ENCODE data around the gene CCDC137. TPM values are rescaled to one million over a fixed set of nuclear protein-coding genes. Genes with fewer than 3 reads are reported as not detected.

Gene CCDC137
- total RNA-seq, 3 donors from 2014 or later (not counting 1 experiment from before 2014, with no cell fraction given) = 15.6 to 24.2 (median 22.1) TPM

GRCh38 chr17:81644976-81645952, 21.3 kb upstream of the CCDC137 start:
- Histone ChIP-seq H3K4me1 (ENCODE audit: control insufficient read depth, insufficient read depth, low read length) (no peaks in the 10 kb centered on the region), H3K27ac (ENCODE audit: low read length) (no peak overlapping the region), H3K9me3 (ENCODE audit: control insufficient read depth, insufficient read depth, low read length) (peaks cover 3% of the 10 kb centered on the region), H3K36me3 (ENCODE audit: control insufficient read depth, insufficient read depth, low read length) (no peaks in the 10 kb centered on the region), H3K4me3 (ENCODE audit: low read length) (no peak overlapping the region), H3K27me3 (ENCODE audit: control insufficient read depth, insufficient read depth, low read length) (peaks cover 3% of the 10 kb centered on the region)
- Mint-ChIP-seq H3K9me3 (no peaks in the 10 kb centered on the region), H3K4me3 (no peak overlapping the region), H3K4me1 (peaks cover 0 to 4% of the 10 kb centered on the region in 2 donors), H3K27me3 (ENCODE audit: low read depth in 2 of 2) (peaks cover 0 to 6% of the 10 kb centered on the region in 2 donors), H3K27ac (no peak overlapping the region), H3K36me3 (no peaks in the 10 kb centered on the region)
- no peak for ATAC-seq
- TF ChIP-seq CTCF (IDR thresholded peaks at IDR 0.05) = no peak
- intact Hi-C loops (cut with micrococcal nuclease) = no loop called here
- no peak for DNase-seq
- WGBS (ENCODE audit: insufficient coverage) = 84% methylated on average over 29 of the region's 29 CpGs

DNA sequence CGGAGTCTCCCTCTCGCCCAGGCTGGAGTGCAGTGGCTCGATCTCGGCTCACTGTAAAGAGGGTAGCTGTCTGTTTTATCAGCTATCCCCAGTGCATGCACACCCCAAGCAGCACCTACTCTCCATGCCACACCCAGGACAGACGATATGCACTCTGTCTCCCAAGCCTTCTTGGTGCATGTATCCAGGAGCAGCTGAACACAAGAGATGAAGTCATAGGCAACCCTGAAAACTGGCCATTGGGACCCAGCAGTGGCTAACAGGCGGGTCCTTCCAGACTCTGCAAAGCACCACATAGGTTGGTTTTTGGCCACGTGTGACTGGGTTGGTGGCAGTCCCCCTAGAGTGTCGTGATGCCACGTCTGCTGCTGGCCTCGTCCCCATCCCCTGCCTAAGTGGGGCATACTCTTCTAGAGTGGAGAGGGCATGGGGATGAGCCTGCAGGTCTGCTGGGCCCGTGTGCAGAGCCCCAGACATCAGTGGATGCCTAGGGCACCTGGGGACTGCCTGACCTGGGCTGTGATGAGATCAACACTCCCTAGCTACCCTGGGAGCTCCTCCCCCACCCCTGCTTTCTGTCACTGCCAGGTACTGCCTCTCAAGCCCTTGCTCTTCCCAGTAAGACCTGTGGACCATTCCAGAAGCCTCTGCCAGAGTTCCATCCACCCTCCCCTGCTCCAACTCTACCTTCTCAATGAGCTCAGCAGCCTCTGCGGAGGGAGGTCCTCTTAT, 19.5 kb upstream of the CCDC137 start:
- no peak for DNase-seq
- no peak for TF ChIP-seq CTCF (IDR thresholded peaks at IDR 0.05)
- Histone ChIP-seq H3K27me3 (ENCODE audit: control insufficient read depth, insufficient read depth, low read length) (peaks cover 3% of the 10 kb centered on the region), H3K4me3 (ENCODE audit: low read length) (no peak overlapping the region), H3K36me3 (ENCODE audit: control insufficient read depth, insufficient read depth, low read length) (no peaks in the 10 kb centered on the region), H3K4me1 (ENCODE audit: control insufficient read depth, insufficient read depth, low read length) (no peaks in the 10 kb centered on the region), H3K27ac (ENCODE audit: low read length) (no peak overlapping the region), H3K9me3 (ENCODE audit: control insufficient read depth, insufficient read depth, low read length) (peaks cover 3% of the 10 kb centered on the region)
- peaks cover 5 to 9% of the 10 kb centered on the region in 2 donors for H3K4me1 Mint-ChIP-seq
- no peaks in the 10 kb centered on the region for H3K36me3 Mint-ChIP-seq
- no peak for ATAC-seq
- H3K9me3 Mint-ChIP-seq = no peaks in the 10 kb centered on the region
- H3K27me3 Mint-ChIP-seq (ENCODE audit: low read depth in 2 of 2) = peaks cover 0 to 6% of the 10 kb centered on the region in 2 donors
- WGBS (ENCODE audit: insufficient coverage) = 75% methylated on average over 12 of the region's 12 CpGs
- intact Hi-C loops (cut with micrococcal nuclease) = no loop called here
- no peak overlapping the region for H3K27ac Mint-ChIP-seq
- H3K4me3 Mint-ChIP-seq = no peak overlapping the region

DNA sequence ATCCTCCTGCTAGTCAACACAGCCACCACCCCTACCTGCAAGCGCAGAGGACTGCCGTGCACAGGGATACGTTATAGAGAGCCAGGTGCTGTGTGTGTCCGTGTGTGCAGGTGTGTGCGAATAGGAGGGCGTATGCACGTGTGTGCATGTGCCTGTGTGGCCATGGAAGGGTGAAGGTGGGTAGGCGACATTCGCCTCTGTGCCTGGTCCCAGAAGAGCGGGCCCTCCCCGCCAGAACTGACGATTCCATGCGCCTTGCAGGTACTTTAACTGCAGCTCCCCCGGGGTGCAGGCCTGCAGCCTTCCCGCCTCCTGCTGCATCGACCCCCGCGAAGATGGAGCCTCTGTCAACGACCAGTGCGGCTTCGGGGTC, 18.9 kb upstream of the CCDC137 start:
- DNase-seq (no peak), ATAC-seq (no peak)
- TF ChIP-seq CTCF (IDR thresholded peaks at IDR 0.05) = no peak
- peaks cover 3% of the 10 kb centered on the region for H3K9me3 ChIP-seq (ENCODE audit: control insufficient read depth, insufficient read depth, low read length)
- intact Hi-C loops (cut with micrococcal nuclease) = no loop called here
- H3K4me3 ChIP-seq (ENCODE audit: low read length) = no peak overlapping the region
- H3K36me3 Mint-ChIP-seq = no peaks in the 10 kb centered on the region
- H3K4me1 ChIP-seq (ENCODE audit: control insufficient read depth, insufficient read depth, low read length) = peaks cover 2% of the 10 kb centered on the region
- H3K27ac ChIP-seq (ENCODE audit: low read length) = no peak overlapping the region
- H3K27ac Mint-ChIP-seq = no peak overlapping the region
- H3K27me3 ChIP-seq (ENCODE audit: control insufficient read depth, insufficient read depth, low read length) = peaks cover 3% of the 10 kb centered on the region
- no peak overlapping the region for H3K4me3 Mint-ChIP-seq
- peaks cover 0 to 6% of the 10 kb centered on the region in 2 donors for H3K27me3 Mint-ChIP-seq (ENCODE audit: low read depth in 2 of 2)
- H3K36me3 ChIP-seq (ENCODE audit: control insufficient read depth, insufficient read depth, low read length) = no peaks in the 10 kb centered on the region
- 62% methylated on average over 21 of the region's 21 CpGs for WGBS (ENCODE audit: insufficient coverage)
- no peaks in the 10 kb centered on the region for H3K9me3 Mint-ChIP-seq
- H3K4me1 Mint-ChIP-seq = peaks cover 5 to 9% of the 10 kb centered on the region in 2 donors

Data from natural killer cell (primary cell).